Measurements from ENCODE around the gene CSNK1G1. TPM values are rescaled to one million over a fixed set of nuclear protein-coding genes. Genes with fewer than 3 reads are reported as not detected.
"Not testable (repeated sequence)": the region's sequence is repeated elsewhere in the genome, so short reads cannot be mapped to it uniquely, and the experiment has no call there.

Gene CSNK1G1
- total RNA-seq, 4 donors from 2014 or later, result 16.5 to 41.8 (median 33.3) TPM

DNA sequence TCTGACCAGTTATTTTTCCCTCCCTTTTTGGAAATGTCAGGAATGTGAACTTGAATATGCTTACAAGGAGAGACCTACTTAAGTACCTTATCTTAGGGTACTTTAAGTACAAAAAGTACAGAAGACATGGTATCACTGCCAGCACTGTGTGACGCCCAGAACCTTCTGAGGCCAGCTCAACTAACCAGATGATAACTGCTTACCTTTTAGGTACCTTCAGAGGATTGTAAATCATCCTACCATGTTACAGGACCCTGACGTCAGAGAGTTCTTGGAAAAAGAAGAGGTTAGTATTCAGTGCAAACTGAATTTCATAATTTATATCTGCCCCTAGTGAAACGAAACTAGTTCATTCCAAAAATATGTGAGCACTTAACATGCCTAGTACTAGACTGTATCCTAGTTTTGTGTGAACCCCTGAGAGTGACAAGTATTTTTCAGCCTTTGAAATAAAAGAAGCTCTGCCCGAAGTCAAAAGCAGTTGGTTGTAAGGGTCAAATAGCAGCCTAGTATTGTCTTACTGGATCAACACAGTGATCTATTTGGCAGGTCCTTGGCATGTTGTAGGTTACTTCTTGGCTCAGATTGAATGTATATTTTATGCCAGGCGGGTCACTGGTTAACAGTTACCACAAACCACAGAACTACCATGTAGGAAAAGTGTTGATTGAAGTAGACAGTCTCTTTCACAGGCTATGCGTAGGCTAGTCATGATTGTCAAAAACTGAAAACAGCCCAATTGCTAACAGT is 228.3 kb downstream of the CSNK1G1 start:
- TF ChIP-seq CTCF (IDR thresholded peaks at IDR 0.05) (no peak), POLR2A (IDR thresholded peaks at IDR 0.05) (no peak)
- no peak overlapping the region for H3K27ac ChIP-seq
- intact Hi-C loops (cut with DNase I; ENCODE audit: low total_unique reads), result no loop called here
- DNase-seq, result no peak
- H3K36me3 ChIP-seq, result no peaks in the 10 kb centered on the region
- H3K9me3 ChIP-seq, result no peaks in the 10 kb centered on the region
- no peaks in the 10 kb centered on the region for H3K27me3 ChIP-seq
- no peaks in the 10 kb centered on the region for H3K4me1 ChIP-seq
- H3K4me3 ChIP-seq, result no peak overlapping the region

GRCh38 chr15:64125978-64126377 is 230.0 kb downstream of the CSNK1G1 start:
- TF ChIP-seq POLR2A (IDR thresholded peaks at IDR 0.05) (no peak), CTCF (IDR thresholded peaks at IDR 0.05) (no peak)
- Histone ChIP-seq H3K4me1 (no peaks in the 10 kb centered on the region), H3K36me3 (no peaks in the 10 kb centered on the region), H3K9me3 (no peaks in the 10 kb centered on the region), H3K27me3 (no peaks in the 10 kb centered on the region), H3K4me3 (no peak overlapping the region), H3K27ac (no peak overlapping the region)
- intact Hi-C loops (cut with DNase I; ENCODE audit: low total_unique reads), result no loop called here
- no peak for DNase-seq

GRCh38 chr15:64122936-64123351 is 233.0 kb downstream of the CSNK1G1 start:
- Histone ChIP-seq H3K9me3 (no peaks in the 10 kb centered on the region), H3K4me1 (no peaks in the 10 kb centered on the region), H3K27ac (no peak overlapping the region), H3K27me3 (no peaks in the 10 kb centered on the region), H3K36me3 (no peaks in the 10 kb centered on the region), H3K4me3 (no peak overlapping the region)
- intact Hi-C loops (cut with DNase I; ENCODE audit: low total_unique reads), result no loop called here
- DNase-seq, result no peak
- TF ChIP-seq CTCF (IDR thresholded peaks at IDR 0.05) (no peak), POLR2A (IDR thresholded peaks at IDR 0.05) (no peak)

- TF ChIP-seq CTCF (IDR thresholded peaks at IDR 0.05) (no peak), POLR2A (IDR thresholded peaks at IDR 0.05) (no peak)
- Histone ChIP-seq H3K27ac (no peak overlapping the region), H3K4me1 (no peaks in the 10 kb centered on the region), H3K36me3 (no peaks in the 10 kb centered on the region), H3K4me3 (no peak overlapping the region), H3K27me3 (no peaks in the 10 kb centered on the region), H3K9me3 (no peaks in the 10 kb centered on the region)
- intact Hi-C loops (cut with DNase I; ENCODE audit: low total_unique reads), result no loop called here
- DNase-seq, result no peak
Measured at GRCh38 chr15:64122444-64122843, 233.5 kb downstream of the CSNK1G1 start.

DNA sequence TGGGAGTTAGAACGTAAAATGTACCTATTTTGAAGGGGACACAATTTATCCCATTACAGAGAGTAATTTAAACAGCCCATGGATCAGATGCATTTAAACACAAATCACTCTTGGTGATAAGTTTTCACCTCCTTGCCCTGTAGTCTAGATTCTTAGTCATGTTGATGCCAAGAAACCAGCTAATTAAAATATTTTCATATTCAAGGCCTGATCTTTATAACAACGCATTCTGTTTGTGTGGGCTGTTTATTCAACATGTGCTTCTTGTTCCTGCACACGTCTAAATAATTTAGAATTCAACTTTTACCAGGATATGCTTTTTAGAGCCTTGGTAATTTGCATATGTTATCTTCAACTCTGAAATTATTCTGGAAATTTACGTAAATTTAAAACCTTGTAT is 234.4 kb downstream of the CSNK1G1 start:
- Histone ChIP-seq H3K4me3 (no peak overlapping the region), H3K27me3 (no peaks in the 10 kb centered on the region), H3K27ac (no peak overlapping the region), H3K9me3 (no peaks in the 10 kb centered on the region), H3K36me3 (no peaks in the 10 kb centered on the region), H3K4me1 (no peaks in the 10 kb centered on the region)
- intact Hi-C loops (cut with DNase I; ENCODE audit: low total_unique reads), result no loop called here
- TF ChIP-seq POLR2A (IDR thresholded peaks at IDR 0.05), result no peak
- no peak for TF ChIP-seq CTCF (IDR thresholded peaks at IDR 0.05)
- no peak for DNase-seq

DNA sequence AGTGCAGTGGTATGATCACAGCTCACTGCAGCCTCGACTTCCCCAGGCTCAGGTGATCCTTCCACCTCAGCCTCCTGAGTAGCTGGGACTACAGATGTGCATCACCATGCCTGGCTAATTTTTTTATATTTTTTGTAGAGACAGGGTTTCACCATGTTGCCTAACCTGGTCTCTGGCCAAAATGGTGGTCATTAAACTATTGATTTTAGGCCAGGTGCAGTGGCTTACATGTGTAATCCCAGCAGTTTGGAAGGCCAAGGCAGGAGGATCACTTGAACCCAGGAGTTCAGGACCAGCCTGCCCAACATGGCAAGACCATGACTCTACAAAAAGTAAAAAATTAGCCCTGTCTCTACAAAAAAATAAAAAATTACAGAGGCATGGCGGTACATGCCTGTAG is 235.7 kb downstream of the CSNK1G1 start:
- H3K27ac ChIP-seq; H3K9me3 ChIP-seq; H3K4me3 ChIP-seq; H3K36me3 ChIP-seq; H3K4me1 ChIP-seq; H3K27me3 ChIP-seq; intact Hi-C loops (cut with DNase I; ENCODE audit: low total_unique reads); DNase-seq: not testable (repeated sequence)

Data from uterus (tissue), 4 donors.